ENCODE results near the gene RNASET2.
"Not testable (repeated sequence)": the region's sequence is repeated elsewhere in the genome, so short reads cannot be mapped to it uniquely, and the experiment has no call there.

The RNASET2 gene

DNA sequence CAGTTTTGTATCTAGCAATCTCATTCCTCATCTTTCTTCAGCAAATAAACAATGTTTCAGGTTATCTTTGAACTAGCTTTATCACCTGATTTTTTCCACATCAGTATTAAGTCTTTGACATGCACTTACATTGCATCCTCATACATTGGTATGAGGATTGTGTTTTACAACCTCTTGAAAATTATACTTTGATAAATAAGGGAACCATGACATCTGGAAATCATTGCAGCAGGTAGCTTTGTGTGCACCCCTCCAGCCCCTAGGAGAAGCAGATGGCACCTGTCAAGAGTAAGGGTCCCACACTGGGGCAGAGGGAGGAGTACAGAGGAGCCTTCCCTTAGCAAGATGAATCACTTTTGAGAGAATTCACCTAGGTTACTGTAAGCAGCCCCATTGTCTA lies 13.7 kb upstream of the RNASET2 start:
- no peak for DNase-seq (ENCODE audit: low read depth)

DNA sequence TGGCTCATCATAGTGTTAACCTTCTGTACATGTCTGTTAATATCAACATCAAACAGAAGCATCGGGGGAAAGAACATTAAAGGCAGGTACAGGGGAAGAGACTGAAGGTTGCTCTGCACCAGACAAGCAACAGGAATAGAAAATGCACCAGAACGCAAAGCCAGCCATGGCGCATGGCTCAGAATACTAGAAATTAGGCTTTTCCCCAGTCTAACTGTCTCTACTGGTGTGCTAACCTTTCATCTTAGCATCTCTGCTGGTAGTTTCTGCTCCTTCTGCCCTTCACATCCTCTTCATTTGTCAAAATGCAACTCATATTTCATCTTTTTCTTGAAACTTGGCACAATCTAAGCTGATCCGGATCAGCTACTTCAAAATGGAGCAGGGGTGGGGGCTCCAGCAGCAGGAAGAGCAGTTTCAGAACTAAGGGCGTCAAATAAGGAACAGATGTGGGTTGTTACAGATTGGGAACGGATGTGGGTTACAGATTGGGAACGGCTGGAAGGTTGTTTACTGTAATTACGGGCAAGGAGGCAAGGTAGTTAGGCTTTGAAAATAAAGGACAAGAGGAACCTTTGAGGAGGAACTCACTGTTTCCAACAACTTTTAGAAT lies 13.1 kb upstream of the RNASET2 start:
- DNase-seq (ENCODE audit: low read depth): no peak

DNA sequence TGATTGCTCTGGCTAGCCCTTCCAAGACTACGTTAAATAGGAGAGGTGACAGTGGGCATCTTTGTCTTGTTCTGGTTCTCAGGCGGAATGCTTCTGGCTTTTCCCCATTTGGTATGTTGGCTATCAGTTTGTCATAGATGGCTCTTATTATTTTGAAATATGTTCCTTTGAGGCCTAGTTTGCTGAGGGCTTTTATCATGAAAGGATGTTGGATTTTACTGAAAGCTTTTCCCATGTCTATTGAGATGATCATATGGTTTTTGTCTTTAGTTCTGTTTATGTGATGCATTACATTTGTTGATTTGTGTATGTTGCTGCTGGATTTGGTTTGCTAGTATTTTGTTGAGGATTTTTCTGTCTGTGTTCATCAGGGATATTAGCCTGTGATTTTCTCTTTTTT lies 9.9 kb upstream of the RNASET2 start:
- no peak for DNase-seq (ENCODE audit: low read depth)

DNA sequence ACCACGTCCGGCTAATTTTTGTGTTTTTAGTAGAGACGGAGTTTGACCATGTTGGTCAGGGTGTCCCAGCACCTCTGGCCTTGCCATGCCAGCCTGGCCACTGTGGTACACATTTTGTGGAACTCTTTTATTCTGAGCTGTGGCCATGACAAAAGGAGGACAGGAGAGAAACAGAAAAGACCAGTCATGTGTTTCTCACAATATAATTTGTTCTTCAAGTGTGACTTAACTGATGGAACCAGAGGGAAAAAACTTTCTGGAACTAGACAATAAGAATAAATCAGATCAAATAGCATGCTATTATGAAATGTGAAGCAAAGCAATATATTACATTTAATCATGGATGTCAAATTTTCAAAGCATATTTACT lies 4.2 kb upstream of the RNASET2 start:
- DNase-seq (ENCODE audit: low read depth): no peak

DNA sequence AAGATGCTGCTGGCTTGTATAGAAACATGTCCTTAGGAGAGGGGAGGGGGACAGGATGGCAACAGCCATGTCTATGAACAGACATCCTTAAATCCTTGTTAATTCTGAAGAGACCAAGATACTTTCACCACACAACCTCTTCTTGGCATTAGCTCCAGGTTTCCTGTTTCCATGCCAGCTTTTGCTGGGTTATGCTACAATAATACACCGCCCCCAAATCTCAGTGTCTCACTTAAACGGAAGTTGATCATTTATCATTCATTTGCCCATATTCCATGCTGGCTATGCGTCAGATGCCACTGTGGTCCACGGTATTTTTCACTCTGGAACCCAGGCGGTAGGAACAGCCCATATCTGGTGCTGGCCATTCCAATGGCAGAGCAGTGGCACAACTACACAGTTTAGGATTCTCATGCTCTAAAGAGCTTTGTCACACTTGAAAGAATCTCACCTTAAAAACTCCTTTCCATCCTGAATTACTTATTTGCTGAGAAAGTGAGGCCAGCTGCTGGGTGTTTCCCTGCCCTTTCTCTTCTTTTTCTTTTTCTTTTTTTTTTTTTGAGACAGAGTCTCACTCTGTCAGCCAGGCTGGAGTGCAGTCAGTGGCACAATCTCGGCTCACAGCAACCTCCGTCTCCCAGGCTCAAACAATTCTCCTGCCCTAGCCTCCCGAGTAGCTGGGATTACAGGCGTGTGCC lies 3.7 kb upstream of the RNASET2 start:
- DNase-seq (ENCODE audit: low read depth): no peak

DNA sequence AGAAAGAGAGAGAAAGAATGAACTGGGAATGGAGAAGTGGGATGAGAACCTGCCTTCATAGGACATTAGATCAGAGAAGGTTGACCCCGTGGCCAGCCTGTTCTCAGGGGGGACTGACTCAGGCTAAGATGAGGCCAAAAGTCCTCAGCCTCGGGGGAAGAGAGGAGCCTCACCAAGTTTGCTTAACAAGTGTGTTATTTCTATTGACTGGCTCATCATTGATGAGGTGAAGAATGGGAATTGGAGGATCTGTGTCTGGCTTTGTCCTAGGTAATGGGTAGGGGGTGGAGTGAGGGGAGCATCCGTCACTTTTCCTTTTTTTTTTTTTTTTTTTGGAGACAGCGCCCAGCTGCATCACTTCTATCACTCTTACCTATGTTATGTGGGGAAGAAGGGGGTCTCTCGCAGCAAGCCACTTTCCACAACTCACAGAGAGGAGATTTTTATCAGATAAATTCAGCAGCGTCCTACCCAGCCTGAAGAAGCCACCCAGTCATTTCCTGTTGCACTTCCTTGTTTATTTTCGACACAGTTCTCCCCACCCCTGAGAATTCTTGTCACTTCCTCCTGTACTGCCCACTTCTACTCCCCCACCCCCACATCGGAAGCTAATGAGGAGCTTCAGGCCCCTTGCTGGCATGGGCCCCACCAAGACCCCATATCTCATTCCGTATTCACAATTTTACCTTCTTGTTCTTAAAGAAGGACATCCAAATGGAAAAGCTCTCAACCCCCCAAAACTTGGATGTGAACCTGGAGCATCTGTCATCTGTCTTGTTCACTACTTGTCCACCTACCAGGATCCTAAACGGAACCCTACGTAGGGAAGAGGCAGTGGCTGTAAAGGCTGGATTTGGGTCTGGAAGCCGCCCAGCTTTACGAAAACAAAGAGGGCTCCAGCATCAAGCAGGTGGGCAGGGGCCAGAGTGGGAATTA lies 2.8 kb upstream of the RNASET2 start:
- no peak for DNase-seq (ENCODE audit: low read depth)

DNA sequence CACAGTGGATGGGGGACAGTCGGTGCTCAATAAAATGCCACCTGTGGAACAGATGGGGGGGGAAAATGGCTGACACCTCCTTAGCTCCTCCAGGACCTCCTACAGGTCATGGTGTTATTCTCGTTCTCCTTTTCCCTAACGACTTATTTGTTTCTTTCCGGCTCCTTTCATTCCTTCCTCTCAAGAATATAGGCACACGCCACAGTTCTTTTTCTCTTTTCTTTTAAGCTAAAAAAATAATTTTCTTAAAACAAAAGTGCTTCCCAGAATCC lies 1.4 kb upstream of the RNASET2 start:
- no peak for DNase-seq (ENCODE audit: low read depth)

DNA sequence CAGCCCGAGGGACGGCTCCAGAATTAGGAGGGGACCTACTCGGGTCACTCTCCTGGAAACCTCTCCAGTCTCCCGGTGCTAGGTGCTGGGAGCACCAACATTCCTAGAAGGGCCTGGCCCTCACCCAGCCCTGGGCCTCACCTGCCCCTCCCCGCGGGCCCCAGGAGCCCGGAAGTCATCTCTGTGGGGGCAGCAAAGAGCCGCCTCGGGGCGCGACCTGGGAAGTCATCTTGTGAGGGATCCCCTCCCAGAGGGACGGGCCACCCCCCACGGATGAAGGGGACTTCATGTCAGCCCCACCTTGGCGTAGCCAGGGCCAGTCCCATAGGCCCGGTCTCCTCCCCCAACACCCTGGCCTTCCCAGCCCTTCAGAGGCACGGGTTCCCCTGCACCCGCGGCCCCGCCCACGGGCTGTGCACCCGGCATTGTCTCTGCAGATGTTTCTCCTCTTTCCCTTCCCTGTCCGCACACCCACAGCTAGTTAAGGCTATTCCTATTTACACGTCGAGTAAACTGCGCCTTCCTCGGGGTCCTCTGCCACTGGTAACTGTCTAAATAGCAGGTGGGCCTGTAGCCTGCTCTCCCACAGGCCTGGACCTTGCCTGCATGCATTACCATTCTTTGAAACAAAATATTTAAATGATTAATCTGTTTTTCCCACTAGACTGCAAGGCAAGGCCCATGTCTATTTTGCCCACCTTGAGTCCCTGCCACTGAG lies 896 bp upstream of the RNASET2 start:
- no peak for DNase-seq (ENCODE audit: low read depth)

DNA sequence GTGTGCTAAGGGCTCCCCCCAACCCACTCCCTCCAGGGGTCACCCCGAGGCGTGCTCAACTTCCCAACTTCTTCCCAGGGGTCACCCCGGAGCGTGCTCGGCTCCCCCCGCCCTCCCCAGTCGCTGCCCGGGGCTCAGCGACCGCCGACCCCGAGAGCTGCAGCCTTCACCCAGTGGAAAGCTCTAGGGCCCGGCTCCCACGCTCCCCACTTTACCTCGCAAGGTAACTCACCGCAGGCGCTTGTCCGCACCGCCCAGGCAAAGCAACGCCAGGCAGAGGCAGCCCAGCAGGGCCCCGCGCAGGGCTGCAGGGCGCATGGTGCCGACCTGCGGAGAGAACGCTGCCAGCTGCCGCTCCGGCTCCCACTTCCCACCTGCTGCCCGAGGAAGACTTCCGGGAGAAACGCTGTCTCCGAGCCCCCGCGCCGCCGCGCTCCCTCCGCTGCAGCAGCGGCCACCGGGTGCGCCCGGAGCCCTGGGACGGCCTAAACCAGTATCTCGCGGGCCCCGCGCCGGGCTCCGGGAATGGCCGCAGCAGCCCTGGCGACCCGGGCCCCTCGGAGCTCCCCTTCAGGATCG lies 396 bp downstream of the RNASET2 start:
- no peak for DNase-seq (ENCODE audit: low read depth)

DNA sequence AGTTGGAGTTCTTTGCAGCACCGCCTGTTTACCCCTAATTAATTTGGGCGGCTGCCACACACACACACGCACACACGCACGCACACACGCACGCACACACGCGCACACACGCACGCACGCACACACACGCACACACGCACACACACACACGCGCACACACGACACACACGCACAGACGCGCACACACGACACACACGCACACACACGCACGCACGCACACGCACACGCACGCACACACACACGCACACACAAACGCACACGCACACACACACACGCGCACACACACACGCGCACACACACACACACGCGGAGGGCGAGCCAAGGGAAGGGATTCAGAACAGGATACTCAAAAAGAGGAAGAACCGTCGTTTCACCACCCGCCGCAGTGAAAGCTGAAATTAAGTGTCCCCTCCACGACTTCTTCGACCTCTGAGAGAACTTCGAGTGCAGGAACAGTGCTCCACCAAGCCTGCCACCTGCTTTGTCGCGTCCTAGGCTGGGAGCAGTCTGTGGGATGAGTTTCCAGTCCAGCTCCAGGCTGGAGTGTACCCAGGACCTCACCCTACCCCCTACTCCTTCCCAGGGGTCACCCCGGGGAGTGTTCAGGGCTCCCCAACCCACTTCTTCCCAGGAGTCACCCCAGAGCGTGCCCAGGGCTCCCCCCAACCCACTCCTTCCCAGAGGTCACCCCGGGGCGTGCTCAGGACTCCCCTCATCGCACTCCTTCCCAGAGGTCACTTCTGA lies 1.1 kb downstream of the RNASET2 start:
- DNase-seq (ENCODE audit: low read depth): no peak

DNA sequence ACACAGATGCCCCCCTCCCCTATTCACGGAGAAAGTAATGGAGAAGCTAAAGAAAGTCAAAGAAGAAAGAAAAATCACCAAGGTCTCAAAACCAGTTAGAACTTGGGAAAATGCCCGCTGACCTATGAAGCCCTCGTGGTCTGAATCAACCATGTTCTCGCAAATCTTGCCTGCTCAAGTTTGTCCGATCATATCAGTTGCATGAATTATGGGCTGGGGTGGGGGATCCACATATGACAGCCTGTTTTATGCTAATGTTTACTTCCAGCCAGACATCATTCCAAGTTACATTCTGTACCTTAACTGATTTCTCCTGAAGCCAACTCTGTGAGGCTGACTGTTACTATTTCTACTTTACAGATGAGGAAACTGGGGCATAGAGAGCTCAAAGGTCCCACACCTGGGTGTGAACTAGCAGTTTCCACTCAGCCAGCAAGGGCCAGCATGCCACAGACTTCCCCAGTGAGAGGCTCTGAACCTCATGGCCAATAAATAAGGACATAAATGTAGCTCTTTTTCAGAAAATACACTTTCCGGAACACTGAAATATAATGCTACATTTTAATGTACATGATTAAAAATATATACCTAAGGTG lies 2.1 kb downstream of the RNASET2 start:
- DNase-seq (ENCODE audit: low read depth): no peak

DNA sequence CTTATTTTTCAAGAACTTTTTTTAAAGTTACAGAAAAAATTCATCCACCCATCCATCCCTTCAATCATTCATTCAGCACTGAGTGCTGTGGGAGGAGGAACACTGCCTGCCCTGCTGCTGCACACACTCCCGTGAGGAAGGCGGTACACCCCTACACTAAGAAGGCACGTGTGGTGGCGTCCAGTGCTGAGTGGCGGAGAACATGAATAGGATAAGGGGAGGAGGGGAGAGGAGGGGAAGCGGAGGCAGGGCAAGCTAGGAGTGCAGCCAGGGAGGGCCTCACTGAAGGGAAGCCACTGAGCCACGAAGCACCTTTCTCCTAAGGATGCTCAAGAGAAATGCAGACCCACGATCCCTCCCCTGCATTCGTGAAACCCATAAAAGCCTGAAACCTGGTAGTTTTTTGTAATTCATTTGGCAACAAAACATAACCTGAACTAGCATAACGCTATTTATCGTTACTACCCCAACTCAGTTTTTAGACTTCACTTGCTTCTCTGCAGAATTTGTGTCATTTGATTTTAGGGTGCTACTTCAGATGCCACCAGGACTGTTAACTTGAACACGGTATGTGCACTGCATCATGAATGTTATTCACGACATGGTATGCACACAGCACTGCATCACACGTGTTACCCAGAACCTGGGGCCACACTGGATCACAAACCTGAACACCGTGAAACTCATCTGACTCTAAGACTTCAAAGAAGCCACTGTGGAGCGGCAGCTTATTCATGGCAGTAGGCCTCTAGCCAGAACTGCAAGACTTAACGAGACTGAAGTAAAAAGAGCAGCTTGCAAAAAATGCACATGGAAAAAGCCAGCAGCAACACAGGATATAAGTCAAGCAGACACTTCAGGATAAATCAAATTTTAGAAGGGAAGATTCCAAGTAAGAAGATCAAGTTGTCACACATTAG lies 3.5 kb downstream of the RNASET2 start:
- no peak for DNase-seq (ENCODE audit: low read depth)

DNA sequence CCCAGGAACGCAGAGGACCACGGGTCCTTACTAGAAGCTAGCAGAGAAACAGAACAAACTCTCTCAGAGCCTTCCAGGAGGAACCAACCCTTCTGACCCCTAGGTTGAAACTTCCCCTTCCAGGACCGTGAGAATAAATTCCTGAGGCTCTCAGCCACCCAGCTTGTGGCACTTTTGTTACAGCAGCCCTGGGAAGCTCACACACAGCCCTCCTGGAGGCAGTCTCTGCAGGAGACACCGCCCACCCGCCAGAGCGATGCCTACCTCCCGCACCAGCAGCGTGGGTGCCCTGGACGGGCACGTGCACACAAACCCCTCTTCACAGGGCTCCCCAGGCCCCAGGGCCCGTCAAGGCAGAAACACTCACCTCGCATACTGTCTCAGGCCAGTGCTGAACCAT lies 4.2 kb downstream of the RNASET2 start:
- no peak for DNase-seq (ENCODE audit: low read depth)

DNA sequence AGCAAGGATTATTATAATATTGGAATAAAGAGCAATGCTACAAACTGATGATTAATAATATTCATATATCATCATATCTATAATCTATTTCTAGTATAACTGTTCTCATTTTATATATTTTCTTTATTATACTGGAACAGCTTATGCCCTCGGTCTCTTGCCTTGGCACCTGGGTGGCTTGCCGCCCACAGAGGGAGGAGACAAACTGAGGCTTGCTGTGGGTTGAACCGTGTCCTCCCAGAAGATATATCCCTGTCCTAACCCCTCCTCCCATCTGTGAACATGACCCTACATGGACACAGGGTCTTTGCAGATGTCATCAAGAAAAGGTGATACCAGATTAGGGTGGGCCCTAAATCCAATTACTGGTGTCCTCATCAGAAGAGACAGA lies 4.7 kb downstream of the RNASET2 start:
- no peak for DNase-seq (ENCODE audit: low read depth)

DNA sequence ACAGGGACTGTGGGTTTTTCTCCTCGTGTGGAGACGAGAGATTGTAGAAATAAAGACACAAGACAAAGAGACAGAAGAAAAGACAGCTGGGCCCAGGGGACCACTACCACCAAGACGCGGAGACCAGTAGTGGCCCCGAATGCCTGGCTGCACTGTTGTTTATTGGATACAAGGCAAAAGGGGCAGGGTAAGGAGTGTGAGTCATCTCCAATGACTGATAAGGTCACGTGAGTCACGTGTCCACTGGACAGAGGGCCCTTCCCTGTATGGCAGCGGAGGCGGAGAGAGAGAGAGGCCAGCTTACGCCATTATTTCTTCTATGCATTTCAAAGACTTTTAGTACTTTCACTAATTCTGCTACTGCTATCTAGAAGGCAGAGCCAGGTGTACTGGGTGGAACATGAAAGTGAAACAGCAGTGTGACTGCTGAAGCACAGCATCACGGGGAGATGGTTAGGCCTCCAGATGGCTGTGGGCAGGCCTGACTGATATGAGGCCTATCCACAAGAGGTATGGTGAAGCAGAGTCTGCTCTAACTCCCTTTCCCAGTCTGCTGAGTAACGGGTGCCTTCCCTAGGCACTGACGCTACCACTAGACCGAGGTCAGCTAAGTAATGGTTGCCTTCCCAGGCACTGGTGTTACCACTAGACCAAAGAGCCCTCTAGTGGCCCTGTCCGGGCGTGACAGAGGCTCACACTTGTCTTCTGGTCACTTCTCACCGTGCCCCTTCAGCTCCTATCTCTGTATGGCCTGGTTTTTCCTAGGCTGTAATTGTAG lies 5.3 kb downstream of the RNASET2 start:
- peak; percentile 32 for DNase-seq (ENCODE audit: low read depth)

DNA sequence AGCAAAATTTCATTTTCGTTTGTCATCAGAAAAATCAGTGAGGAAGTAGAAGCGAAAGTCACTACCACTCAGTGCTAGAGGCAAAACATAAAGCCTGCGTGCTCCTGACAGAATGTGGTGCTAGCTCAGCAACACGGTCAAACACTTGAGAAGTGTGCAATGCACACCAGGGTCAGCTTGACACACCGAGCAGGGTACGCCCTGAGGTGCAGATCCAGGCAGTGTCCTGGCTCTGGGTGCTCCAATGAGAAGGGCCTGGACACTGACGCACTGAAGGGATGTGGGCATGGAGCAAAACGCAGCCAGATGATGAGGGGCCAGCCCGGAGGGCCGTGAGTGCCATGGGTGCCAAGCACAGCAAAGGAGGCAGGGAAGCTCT lies 5.9 kb downstream of the RNASET2 start:
- no peak for DNase-seq (ENCODE audit: low read depth)

DNA sequence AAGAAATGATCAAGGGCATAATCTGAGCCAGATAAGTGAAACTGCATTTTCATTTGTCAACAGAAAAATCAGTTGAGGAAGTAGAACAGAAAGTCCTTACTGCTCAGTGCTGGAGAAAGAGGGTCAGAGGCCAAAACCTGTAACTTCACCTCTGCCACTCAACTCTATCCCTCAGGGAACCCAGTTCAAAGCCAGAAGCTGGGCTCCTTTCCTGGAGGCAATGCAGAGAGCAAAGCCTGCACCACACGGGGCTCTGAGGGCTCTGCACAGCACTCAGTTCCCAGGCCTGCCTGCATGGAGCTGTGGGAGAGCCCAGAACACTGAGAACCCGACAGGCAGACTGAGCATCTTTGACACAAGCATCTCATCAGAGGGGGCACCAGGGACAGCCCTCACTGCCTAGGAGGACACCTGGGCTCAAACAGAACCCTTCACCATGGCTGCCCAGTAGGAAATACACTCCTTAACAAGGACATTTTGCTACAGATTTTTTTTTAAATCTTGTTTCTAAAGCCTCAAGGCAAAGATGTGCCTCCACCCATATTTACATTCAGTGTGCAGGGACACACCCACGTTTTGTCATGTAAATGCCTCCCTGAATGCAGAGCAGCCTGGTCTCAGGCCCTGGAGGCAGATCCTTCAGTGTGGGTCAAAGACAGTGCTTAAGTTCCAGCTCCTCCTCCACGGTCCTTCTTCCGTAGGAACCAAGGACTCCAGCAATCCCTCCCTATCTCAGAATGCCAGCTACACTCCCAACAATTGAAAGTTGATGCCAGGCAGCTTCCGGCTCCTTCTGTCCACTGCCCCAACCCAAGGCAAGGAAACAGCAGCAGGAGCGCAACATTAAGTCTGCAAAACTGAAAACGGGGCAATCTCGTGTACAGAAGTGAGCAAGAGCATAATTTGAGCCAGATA lies 6.6 kb downstream of the RNASET2 start:
- no peak for DNase-seq (ENCODE audit: low read depth)

DNA sequence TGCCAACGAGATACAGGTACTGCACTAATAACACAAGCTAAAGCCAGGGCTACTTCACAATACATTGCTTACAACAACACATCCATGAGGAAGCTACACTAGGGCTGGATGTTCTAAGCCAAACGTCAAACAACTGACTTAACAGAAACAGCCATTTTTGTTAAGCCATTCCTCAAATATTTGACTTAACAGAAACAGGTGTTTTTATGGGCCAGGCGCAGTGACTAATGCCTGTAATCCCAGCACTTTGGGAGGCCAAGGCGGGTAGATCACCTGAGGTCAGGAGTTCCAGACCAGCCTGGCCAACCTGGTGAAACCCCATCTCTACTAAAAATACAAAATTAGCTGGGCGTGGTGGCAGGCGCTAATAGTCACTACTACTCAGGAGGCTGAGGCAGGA lies 7.6 kb downstream of the RNASET2 start:
- DNase-seq (ENCODE audit: low read depth): not testable (repeated sequence)

All from activated T-cell treated with anti-CD3 and anti-CD28 coated beads for 1 hour (primary cell).